Measurements from ENCODE around the gene STX18. TPM values are rescaled to one million over a fixed set of nuclear protein-coding genes. Genes with fewer than 3 reads are reported as not detected.
"Not testable (repeated sequence)": the region's sequence is repeated elsewhere in the genome, so short reads cannot be mapped to it uniquely, and the experiment has no call there.

The STX18 gene
- total and polyA plus RNA-seq, 2 donors (not counting 3 experiments of a cell fraction or from before 2014, with no cell fraction given), result 30.7 to 31.2 TPM

- no peak overlapping the region for H2AFZ ChIP-seq (ENCODE audit: low read depth, low read length)
- no peaks in the 10 kb centered on the region for H3K27me3 ChIP-seq (ENCODE audit: control insufficient read depth in 2 of 2, insufficient read depth in 2 of 2, low read length in 2 of 2)
- no peaks in the 10 kb centered on the region for H3K9me3 ChIP-seq (replicated peaks; ENCODE audit: control insufficient read depth, insufficient read depth, low read length)
- no peak for DNase-seq (ENCODE audit: low read depth, low spot score)
- BruUV-seq (replicated peaks), result no TSS peak
- no peak overlapping the region for H3K4me3 ChIP-seq (replicated peaks in 1 of 3; ENCODE audit: insufficient read depth in 1 of 3, low read depth in 1 of 3, low read length in 3 of 3)
- H3K79me2 ChIP-seq (ENCODE audit: control insufficient read depth, insufficient read depth, low read length), result no peaks in the 10 kb centered on the region
- H3K9me1 ChIP-seq (replicated peaks; ENCODE audit: control insufficient read depth, extremely low read depth, insufficient read depth, low read length), result no peaks in the 10 kb centered on the region
- TF ChIP-seq MYC (IDR thresholded peaks at IDR 0.05; ENCODE audit: low read depth, low read length), result no peak
- H3K9ac ChIP-seq (replicated peaks; ENCODE audit: extremely low read depth, insufficient read depth, low read length), result no peak overlapping the region
- H4K20me1 ChIP-seq (replicated peaks; ENCODE audit: control insufficient read depth, extremely low read depth, insufficient read depth, low read length), result no peaks in the 10 kb centered on the region
- ChIA-PET CTCF (no interaction called here), POLR2A (no interaction called here)
- H3K27ac ChIP-seq (ENCODE audit: insufficient read depth, low read depth, low read length), result no peak overlapping the region
- intact Hi-C loops (cut with micrococcal nuclease) (no loop called here), dilution Hi-C loops (cut with MboI; ENCODE audit: extremely low pct_ligation_motif_present, low sequenced_read_pairs) (no loop called here)
- H3K4me2 ChIP-seq (ENCODE audit: insufficient read depth, low read length), result no peak overlapping the region
- FAIRE-seq, result no peak
- no peaks in the 10 kb centered on the region for H3K36me3 ChIP-seq (ENCODE audit: control insufficient read depth in 2 of 2, extremely low read depth in 1 of 2, insufficient read depth in 2 of 2, low read length in 2 of 2)
- H3K4me1 ChIP-seq (ENCODE audit: control insufficient read depth, extremely low read depth, insufficient read depth, low read length), result no peaks in the 10 kb centered on the region
These were observed 27.1 kb upstream of the STX18 start for GRCh38 chr4:4568806-4569427.

GRCh38 chr4:4566359-4566758, 24.5 kb upstream of the STX18 start:
- DNase-seq (ENCODE audit: low read depth, low spot score); H4K20me1 ChIP-seq (replicated peaks; ENCODE audit: control insufficient read depth, extremely low read depth, insufficient read depth, low read length); BruUV-seq (replicated peaks); H3K27me3 ChIP-seq (ENCODE audit: control insufficient read depth in 2 of 2, insufficient read depth in 2 of 2, low read length in 2 of 2); H3K4me1 ChIP-seq (ENCODE audit: control insufficient read depth, extremely low read depth, insufficient read depth, low read length); H3K9ac ChIP-seq (replicated peaks; ENCODE audit: extremely low read depth, insufficient read depth, low read length); dilution Hi-C loops (cut with MboI; ENCODE audit: extremely low pct_ligation_motif_present, low sequenced_read_pairs); H2AFZ ChIP-seq (ENCODE audit: low read depth, low read length); H3K9me1 ChIP-seq (replicated peaks; ENCODE audit: control insufficient read depth, extremely low read depth, insufficient read depth, low read length); H3K9me3 ChIP-seq (replicated peaks; ENCODE audit: control insufficient read depth, insufficient read depth, low read length); POLR2A ChIA-PET; H3K4me2 ChIP-seq (ENCODE audit: insufficient read depth, low read length); H3K27ac ChIP-seq (ENCODE audit: insufficient read depth, low read depth, low read length); H3K79me2 ChIP-seq (ENCODE audit: control insufficient read depth, insufficient read depth, low read length); H3K4me3 ChIP-seq (replicated peaks in 1 of 3; ENCODE audit: insufficient read depth in 1 of 3, low read depth in 1 of 3, low read length in 3 of 3); H3K36me3 ChIP-seq (ENCODE audit: control insufficient read depth in 2 of 2, extremely low read depth in 1 of 2, insufficient read depth in 2 of 2, low read length in 2 of 2); FAIRE-seq; intact Hi-C loops (cut with micrococcal nuclease): not testable (repeated sequence)
- CTCF ChIA-PET, result interaction anchor here (0.6 to 1.5 kb wide), 3 partner anchors 8 to 64 kb away, joined by 3 to 4 read pairs (median 3); no protein-coding TSS in a partner anchor
